SK-N-SH (cell line): ENCODE data around the gene ODAD3. TPM values are rescaled to one million over a fixed set of nuclear protein-coding genes. Genes with fewer than 3 reads are reported as not detected.

Source experiments
- CTCF ChIA-PET: fragments of 300-600, 350-600 bp; formaldehyde crosslinking; extraction: SDS; loops from one replicate; lab custom pipeline; 2021; lab: Yijun Ruan, JAX
- POLR2A ChIA-PET: fragments of 350-600 bp; sonication (Branson Sonifier 250); formaldehyde crosslinking; extraction: SDS; loops from one replicate; lab custom pipeline; 2020; ENCODE audit warnings: antibody characterized with exemption, inconsistent platforms; lab: Yijun Ruan, JAX
- DNase-seq: peaks from one replicate; pipeline ENCODE4 v3.0.0; 2012
- H2AFZ ChIP-seq: fragments of 200-600 bp; sonication (generic); 2 replicates; pipeline ENCODE4 v1.8.1; 2016; ENCODE audit warnings: antibody characterized with exemption, mild to moderate bottlenecking, low read depth
- H3F3A ChIP-seq: fragments of 200-600 bp; sonication (generic); replicated peaks from 2 replicates; pipeline ENCODE3; 2016; ENCODE audit warnings: antibody characterized with exemption, mild to moderate bottlenecking; ENCODE audit not compliant: insufficient read depth
- H3K27ac ChIP-seq, 2 experiments: fragments of 200-500 bp in 1 of 2; fragments of 200-600 bp in 1 of 2; sonication (Bioruptor generic) in 1 of 2; sonication (generic), shearing (Covaris generic) in 1 of 2; 2 replicates each; pipeline versions ENCODE4 v1.5.1 to v1.6.1; 2014 to 2016; ENCODE audit warnings: low read depth in 2 of 2, inconsistent platforms in 1 of 2, low read length in 1 of 2, mild to moderate bottlenecking in 1 of 2, mixed read lengths in 1 of 2
- H3K27me3 ChIP-seq: fragments of 200-600 bp; sonication (generic), shearing (Covaris generic); 2 replicates; pipeline ENCODE4 v1.6.1; 2016; ENCODE audit warnings: mixed run types; ENCODE audit not compliant: insufficient read depth
- H3K36me3 ChIP-seq, 2 experiments: fragments of 200-500 bp in 1 of 2; fragments of 200-600 bp in 1 of 2; sonication (Bioruptor generic) in 1 of 2; sonication (generic) in 1 of 2; replicated peaks in 1 of 2; 2 replicates each; pipeline versions ENCODE3 to v1.5.1; 2014 to 2016; ENCODE audit warnings: low read length in 1 of 2, mild to moderate bottlenecking in 1 of 2; ENCODE audit not compliant: insufficient read depth in 2 of 2, control insufficient read depth in 1 of 2
- H3K4me1 ChIP-seq, 2 experiments: fragments of 200-500 bp in 1 of 2; fragments of 200-600 bp in 1 of 2; sonication (Bioruptor generic) in 1 of 2; sonication (generic), shearing (Covaris generic) in 1 of 2; 2 replicates each; pipeline versions ENCODE4 v1.5.1 to v1.6.1; 2014 to 2016; ENCODE audit warnings: low read depth in 1 of 2, low read length in 1 of 2, mixed run types in 1 of 2; ENCODE audit not compliant: insufficient read depth in 2 of 2, control insufficient read depth in 1 of 2
- H3K4me2 ChIP-seq: fragments of 200-600 bp; sonication (generic), shearing (Covaris generic); 2 replicates; pipeline ENCODE4 v1.6.1; 2017; ENCODE audit warnings: mixed run types
- H3K4me3 ChIP-seq, 2 experiments: fragments of 200-500 bp in 1 of 2; fragments of 200-600 bp in 1 of 2; sonication (Bioruptor generic) in 1 of 2; sonication (generic), shearing (Covaris generic) in 1 of 2; 2 replicates each; pipeline versions ENCODE4 v1.5.1 to v1.8.1; 2014 to 2016; ENCODE audit warnings: low read depth in 2 of 2, inconsistent platforms in 1 of 2, low read length in 1 of 2, mild to moderate bottlenecking in 1 of 2, mixed read lengths in 1 of 2, moderate library complexity in 1 of 2
- H3K79me2 ChIP-seq: fragments of 200-600 bp; sonication (generic); 2 replicates; pipeline ENCODE4 v1.8.1; 2017; ENCODE audit warnings: mild to moderate bottlenecking; ENCODE audit not compliant: insufficient read depth
- H3K9ac ChIP-seq: fragments of 200-600 bp; sonication (generic); 2 replicates; pipeline ENCODE4 v1.6.1; 2017; ENCODE audit warnings: mixed run types
- H3K9me2 ChIP-seq: fragments of 200-600 bp; sonication (generic); 2 replicates; pipeline ENCODE4 v1.6.1; 2017; ENCODE audit warnings: mixed run types
- H3K9me3 ChIP-seq: fragments of 200-600 bp; sonication (generic); 2 replicates; pipeline ENCODE4 v1.6.1; 2017; ENCODE audit warnings: mixed run types, mild to moderate bottlenecking, moderate library complexity
- H4K20me1 ChIP-seq: fragments of 200-600 bp; sonication (generic); 2 replicates; pipeline ENCODE4 v1.6.1; 2017; ENCODE audit warnings: mild to moderate bottlenecking, mixed run types; ENCODE audit not compliant: insufficient read depth
- NFIC ChIP-seq: IDR thresholded peaks from 2 replicates; pipeline ENCODE4 v1.4.0; 2012; ENCODE audit warnings: borderline replicate concordance
- POLR2AphosphoS5 ChIP-seq: IDR thresholded peaks from 2 replicates; pipeline ENCODE4 v1.6.1; 2012; ENCODE audit warnings: low read depth, low read length
- RXRA ChIP-seq: IDR thresholded peaks from 2 replicates; pipeline ENCODE4 v1.4.0; 2012; ENCODE audit warnings: low read depth, mild to moderate bottlenecking, borderline replicate concordance
- WGBS: methylation state at CpG from one replicate; pipeline ENCODE4 v1.1.6; 2017; ENCODE audit warnings: low lambda C conversion rate; 5-methylcytosine and 5-hydroxymethylcytosine counted together
- polyA plus RNA-seq, 3 experiments: library from polyadenylated mRNA; depleted of rRNA; stranded (reverse); fragments of >200 nt; gene quantifications; 2 replicates each; pipeline ENCODE4 v1.2.3, GENCODE V29; 2012
- TF ChIP-seq, protein P1 (sequence below): IDR thresholded peaks from 2 replicates; pipeline ENCODE4; 2012

Gene ODAD3
- polyA plus RNA-seq, 1 of the 3 experiments (the other 2 are of a cell fraction) = 4.2 TPM

GRCh38 chr19:11420429-11421370 is 14.2 kb downstream of the ODAD3 start:
- no peaks in the 10 kb centered on the region for H3K79me2 ChIP-seq
- H3K4me3 ChIP-seq = no peak overlapping the region
- ChIA-PET POLR2A (interaction anchor here (0.5 to 2.9 kb wide), 5 partner anchors 11 to 60 kb away, joined by 3 to 30 read pairs (median 7); partner anchors contain the start of genes ELAVL3, EPOR, ODAD3 and PRKCSH), CTCF (interaction anchor here (1.1 to 9.9 kb wide), 6 partner anchors 14 to 62 kb away, joined by 3 to 85 read pairs (median 12); partner anchors contain the start of genes EPOR, ODAD3 and PRKCSH)
- H2AFZ ChIP-seq = no peak overlapping the region
- WGBS = 89% methylated on average over 29 of the region's 46 CpGs
- DNase-seq = no peak
- no peaks in the 10 kb centered on the region for H3K27me3 ChIP-seq
- H3K4me2 ChIP-seq = no peak overlapping the region
- H3K9ac ChIP-seq = no peak overlapping the region
- peaks cover 6% of the 10 kb centered on the region for H3F3A ChIP-seq
- H4K20me1 ChIP-seq = no peaks in the 10 kb centered on the region
- no peak overlapping the region for H3K27ac ChIP-seq
- H3K36me3 ChIP-seq = no peaks in the 10 kb centered on the region
- no peaks in the 10 kb centered on the region for H3K9me3 ChIP-seq
- TF ChIP-seq NFIC = no peak
- no peak for TF ChIP-seq RXRA
- no peaks in the 10 kb centered on the region; a peak in 1 of 4 replicates for H3K4me1 ChIP-seq
- no peaks in the 10 kb centered on the region for H3K9me2 ChIP-seq

- Histone ChIP-seq H3K9me3 (no peaks in the 10 kb centered on the region), H4K20me1 (no peaks in the 10 kb centered on the region), H3K4me2 (peak within 1 kb of the TSS; percentile 85), H3K4me3 (peak within 1 kb of the TSS; percentile 64 to 65), H3K4me1 (no peaks in the 10 kb centered on the region; a peak in 1 of 4 replicates), H3K79me2 (no peaks in the 10 kb centered on the region), H3K27ac (peak within 1 kb of the TSS in 1 of 2 experiments; percentile 51; a peak in 2 of 4 replicates), H3K27me3 (no peaks in the 10 kb centered on the region), H2AFZ (peak within 1 kb of the TSS; percentile 94), H3K9ac (peak within 1 kb of the TSS; percentile 61; the same call in 1 of the 2 replicates), H3K36me3 (no peaks in the 10 kb centered on the region), H3F3A (no peaks in the 10 kb centered on the region), H3K9me2 (no peaks in the 10 kb centered on the region)
- CTCF ChIA-PET = interaction anchor here (0.7 to 9.9 kb wide), 16 partner anchors 11 to 293 kb away, joined by 3 to 85 read pairs (median 5); partner anchors contain the start of genes EPOR, ODAD3, PRKCSH and SWSAP1
- TF ChIP-seq POLR2AphosphoS5 = peak; percentile 34; the same call in 1 of the 2 replicates
- TF ChIP-seq, protein P1, sequence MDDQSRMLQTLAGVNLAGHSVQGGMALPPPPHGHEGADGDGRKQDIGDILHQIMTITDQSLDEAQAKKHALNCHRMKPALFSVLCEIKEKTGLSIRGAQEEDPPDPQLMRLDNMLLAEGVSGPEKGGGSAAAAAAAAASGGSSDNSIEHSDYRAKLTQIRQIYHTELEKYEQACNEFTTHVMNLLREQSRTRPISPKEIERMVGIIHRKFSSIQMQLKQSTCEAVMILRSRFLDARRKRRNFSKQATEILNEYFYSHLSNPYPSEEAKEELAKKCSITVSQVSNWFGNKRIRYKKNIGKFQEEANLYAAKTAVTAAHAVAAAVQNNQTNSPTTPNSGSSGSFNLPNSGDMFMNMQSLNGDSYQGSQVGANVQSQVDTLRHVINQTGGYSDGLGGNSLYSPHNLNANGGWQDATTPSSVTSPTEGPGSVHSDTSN = no peak
- peak; percentile 95 for DNase-seq
- POLR2A ChIA-PET = interaction anchor here (0.5 to 2.9 kb wide), 10 partner anchors 16 to 703 kb away, joined by 3 to 30 read pairs (median 3); partner anchors contain the start of genes ELAVL3, EPOR, ODAD3 and PRKCSH
- WGBS = 20% methylated on average over 32 of the region's 72 CpGs
Observed at GRCh38 chr19:11418549-11419506, 16.1 kb downstream of the ODAD3 start, which contains the start of gene RGL3. TSS of gene RGL3 (minus strand) at chr19:11419314. CDS start at chr19:11419278, 36 bp downstream.
